Hepatocyte (in vitro differentiated cells): Measurements from ENCODE around the gene BCL2L12.

ENCODE experiments used
- CTCF ChIP-seq: fragments of 200-600 bp; sonication (generic); IDR thresholded peaks from 2 replicates; pipeline ENCODE4 v1.5.1; 2016; ENCODE audit warnings: antibody characterized with exemption, mild to moderate bottlenecking; ENCODE audit not compliant: poor library complexity
- EZH2 ChIP-seq: fragments of 200-600 bp; sonication (generic); IDR thresholded peaks from 2 replicates; pipeline ENCODE4 v1.6.1; 2016; ENCODE audit warnings: antibody characterized with exemption, mild to moderate bottlenecking, borderline replicate concordance

GRCh38 chr19:49676136-49676783, 10.5 kb downstream of the BCL2L12 start:
- TF ChIP-seq CTCF (no peak), EZH2 (no peak)
